Esophagus squamous epithelium (tissue), 4 donors: ENCODE results near the gene TRIM59.

Experiments
- POLR2A ChIP-seq, 4 donors: fragments of 450-650 bp; IDR thresholded peaks; one replicate each; pipeline ENCODE4 v1.6.1; 2017; ENCODE audit warnings: antibody characterized with exemption in 4 of 4, mild to moderate bottlenecking in 4 of 4, moderate library complexity in 3 of 4
- TF ChIP-seq, protein P1 (sequence below), 6 experiments: fragments of 450-650 bp in 4 of 6; fragments of 200-600 bp in 2 of 6; sonication (generic) in 2 of 6; IDR thresholded peaks; one replicate each; pipeline ENCODE4 v1.5.1; 2016 to 2019; ENCODE audit warnings: antibody characterized with exemption in 6 of 6, mild to moderate bottlenecking in 4 of 6, moderate library complexity in 4 of 6

- no peak for TF ChIP-seq POLR2A (IDR thresholded peaks at IDR 0.05)
- TF ChIP-seq, protein P1, sequence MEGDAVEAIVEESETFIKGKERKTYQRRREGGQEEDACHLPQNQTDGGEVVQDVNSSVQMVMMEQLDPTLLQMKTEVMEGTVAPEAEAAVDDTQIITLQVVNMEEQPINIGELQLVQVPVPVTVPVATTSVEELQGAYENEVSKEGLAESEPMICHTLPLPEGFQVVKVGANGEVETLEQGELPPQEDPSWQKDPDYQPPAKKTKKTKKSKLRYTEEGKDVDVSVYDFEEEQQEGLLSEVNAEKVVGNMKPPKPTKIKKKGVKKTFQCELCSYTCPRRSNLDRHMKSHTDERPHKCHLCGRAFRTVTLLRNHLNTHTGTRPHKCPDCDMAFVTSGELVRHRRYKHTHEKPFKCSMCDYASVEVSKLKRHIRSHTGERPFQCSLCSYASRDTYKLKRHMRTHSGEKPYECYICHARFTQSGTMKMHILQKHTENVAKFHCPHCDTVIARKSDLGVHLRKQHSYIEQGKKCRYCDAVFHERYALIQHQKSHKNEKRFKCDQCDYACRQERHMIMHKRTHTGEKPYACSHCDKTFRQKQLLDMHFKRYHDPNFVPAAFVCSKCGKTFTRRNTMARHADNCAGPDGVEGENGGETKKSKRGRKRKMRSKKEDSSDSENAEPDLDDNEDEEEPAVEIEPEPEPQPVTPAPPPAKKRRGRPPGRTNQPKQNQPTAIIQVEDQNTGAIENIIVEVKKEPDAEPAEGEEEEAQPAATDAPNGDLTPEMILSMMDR (IDR thresholded peaks at IDR 0.05), result no peak
Observed at GRCh38 chr3:160445854-160446253, 3.7 kb downstream of the TRIM59 start.
